Caco-2 (cell line): ENCODE results near the gene DENND2A. TPM values are rescaled to one million over a fixed set of nuclear protein-coding genes. Genes with fewer than 3 reads are reported as not detected.
"Not testable (repeated sequence)": the region's sequence is repeated elsewhere in the genome, so short reads cannot be mapped to it uniquely, and the experiment has no call there.

Source experiments
- BruUV-seq: library from RNA; stranded (reverse); fragments of 400-500 nt; replicated peaks from 2 replicates; lab custom pipeline; 2021; lab: Mats Ljungman, UMichigan
- CTCF ChIA-PET: fragments of 300-600 bp; sonication (Branson Sonifier 250); formaldehyde crosslinking; loops from one replicate; lab custom pipeline; 2022; ENCODE audit warnings: antibody characterized with exemption; lab: Charles Lee
- POLR2A ChIA-PET: fragments of 300-600 bp; sonication (Branson Sonifier 250); formaldehyde crosslinking; loops from one replicate; lab custom pipeline; 2022; ENCODE audit warnings: antibody characterized with exemption; lab: Charles Lee
- DNase-seq, 2 experiments: peaks; one replicate each; pipeline versions ENCODE4 v3.0.0 to v3.0.0-alpha.2; 2020 to 2022
- H3K27me3 ChIP-seq: replicated peaks from 2 replicates; pipeline ENCODE4 v1.6.0; 2011; ENCODE audit warnings: low read length; ENCODE audit not compliant: control insufficient read depth, insufficient read depth
- H3K36me3 ChIP-seq: 2 replicates; pipeline ENCODE4 v1.5.1; 2011; ENCODE audit warnings: low read length; ENCODE audit not compliant: control insufficient read depth, insufficient read depth
- H3K4me1 ChIP-seq: fragments of 250-450 bp; sonication (Bioruptor Pico); 2 replicates; pipeline ENCODE4 v1.5.1; 2020; ENCODE audit warnings: mild to moderate bottlenecking
- H3K4me3 ChIP-seq: 2 replicates; pipeline ENCODE4 v1.5.1; 2011; ENCODE audit warnings: low read depth, mild to moderate bottlenecking, control low read depth, low read length
- H3K9me3 ChIP-seq: fragments of 250-450 bp; sonication (Bioruptor Pico); 2 replicates; pipeline ENCODE4 v1.5.1; 2020; ENCODE audit warnings: mild to moderate bottlenecking, moderate library complexity
- H3K27ac Mint-ChIP-seq: one replicate; pipeline ENCODE4 v1.8.0; 2022; ENCODE audit warnings: mixed read lengths; ENCODE audit not compliant: unreplicated experiment
- H3K27me3 Mint-ChIP-seq: one replicate; pipeline ENCODE4 v1.8.0; 2022; ENCODE audit warnings: mixed read lengths; ENCODE audit not compliant: insufficient read depth, unreplicated experiment
- H3K36me3 Mint-ChIP-seq: one replicate; pipeline ENCODE4 v1.8.0; 2022; ENCODE audit warnings: mild to moderate bottlenecking, mixed read lengths; ENCODE audit not compliant: insufficient read depth, unreplicated experiment
- H3K4me1 Mint-ChIP-seq: one replicate; pipeline ENCODE4 v1.8.0; 2022; ENCODE audit warnings: low read depth, mixed read lengths; ENCODE audit not compliant: unreplicated experiment
- H3K4me3 Mint-ChIP-seq: one replicate; pipeline ENCODE4 v1.8.0; 2022; ENCODE audit warnings: mild to moderate bottlenecking, moderate library complexity, mixed read lengths; ENCODE audit not compliant: unreplicated experiment
- H3K9me3 Mint-ChIP-seq: one replicate; pipeline ENCODE4 v1.8.0; 2022; ENCODE audit warnings: mixed read lengths; ENCODE audit not compliant: unreplicated experiment
- intact Hi-C: fragments of 100-400 bp; cut with micrococcal nuclease; formaldehyde crosslinking; loops from one replicate; pipeline ENCODE4 v1.10.0; 2022; ENCODE audit not compliant: unreplicated experiment
- total RNA-seq: library from RNA; stranded (reverse); gene quantifications from 2 replicates; pipeline ENCODE4 v1.2.3, GENCODE V29; 2022
- TF ChIP-seq, protein P1 (sequence below), 2 experiments: fragments of 200-600 bp in 1 of 2; IDR thresholded peaks; 1 replicate in 1 of 2; 2 replicates in 1 of 2; pipeline versions ENCODE4 v1.5.1 to v1.8.0; 2011 to 2022; ENCODE audit warnings: antibody characterized with exemption in 1 of 2, control low read depth in 1 of 2, inconsistent platforms in 1 of 2, low read depth in 1 of 2, low read length in 1 of 2, mild to moderate bottlenecking in 1 of 2, moderate library complexity in 1 of 2; ENCODE audit not compliant: insufficient read depth in 1 of 2, severe bottlenecking in 1 of 2, unreplicated experiment in 1 of 2

Gene DENND2A
- total RNA-seq, 1 experiment from 2014 or later: 0.95 TPM

- ChIA-PET CTCF (no interaction called here), POLR2A (no interaction called here)
- TF ChIP-seq, protein P1, sequence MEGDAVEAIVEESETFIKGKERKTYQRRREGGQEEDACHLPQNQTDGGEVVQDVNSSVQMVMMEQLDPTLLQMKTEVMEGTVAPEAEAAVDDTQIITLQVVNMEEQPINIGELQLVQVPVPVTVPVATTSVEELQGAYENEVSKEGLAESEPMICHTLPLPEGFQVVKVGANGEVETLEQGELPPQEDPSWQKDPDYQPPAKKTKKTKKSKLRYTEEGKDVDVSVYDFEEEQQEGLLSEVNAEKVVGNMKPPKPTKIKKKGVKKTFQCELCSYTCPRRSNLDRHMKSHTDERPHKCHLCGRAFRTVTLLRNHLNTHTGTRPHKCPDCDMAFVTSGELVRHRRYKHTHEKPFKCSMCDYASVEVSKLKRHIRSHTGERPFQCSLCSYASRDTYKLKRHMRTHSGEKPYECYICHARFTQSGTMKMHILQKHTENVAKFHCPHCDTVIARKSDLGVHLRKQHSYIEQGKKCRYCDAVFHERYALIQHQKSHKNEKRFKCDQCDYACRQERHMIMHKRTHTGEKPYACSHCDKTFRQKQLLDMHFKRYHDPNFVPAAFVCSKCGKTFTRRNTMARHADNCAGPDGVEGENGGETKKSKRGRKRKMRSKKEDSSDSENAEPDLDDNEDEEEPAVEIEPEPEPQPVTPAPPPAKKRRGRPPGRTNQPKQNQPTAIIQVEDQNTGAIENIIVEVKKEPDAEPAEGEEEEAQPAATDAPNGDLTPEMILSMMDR (IDR thresholded peaks at IDR 0.05; ENCODE audit: insufficient read depth in 1 of 2, low read depth in 1 of 2, low read length in 1 of 2, severe bottlenecking in 1 of 2, unreplicated experiment in 1 of 2): no peak
- Mint-ChIP-seq H3K36me3 (no peaks in the 10 kb centered on the region), H3K4me3 (no peak overlapping the region), H3K4me1 (no peaks in the 10 kb centered on the region), H3K9me3 (no peaks in the 10 kb centered on the region), H3K27me3 (peaks cover 3% of the 10 kb centered on the region), H3K27ac (no peak overlapping the region)
- Histone ChIP-seq H3K9me3 (no peaks in the 10 kb centered on the region), H3K4me1 (no peaks in the 10 kb centered on the region), H3K27me3 (no peaks in the 10 kb centered on the region), H3K4me3 (no peak overlapping the region), H3K36me3 (no peaks in the 10 kb centered on the region)
- DNase-seq: no peak
- intact Hi-C loops: no loop called here
- no TSS peak for BruUV-seq
These were observed 69.0 kb downstream of the DENND2A start for GRCh38 chr7:140571538-140572122.

DNA sequence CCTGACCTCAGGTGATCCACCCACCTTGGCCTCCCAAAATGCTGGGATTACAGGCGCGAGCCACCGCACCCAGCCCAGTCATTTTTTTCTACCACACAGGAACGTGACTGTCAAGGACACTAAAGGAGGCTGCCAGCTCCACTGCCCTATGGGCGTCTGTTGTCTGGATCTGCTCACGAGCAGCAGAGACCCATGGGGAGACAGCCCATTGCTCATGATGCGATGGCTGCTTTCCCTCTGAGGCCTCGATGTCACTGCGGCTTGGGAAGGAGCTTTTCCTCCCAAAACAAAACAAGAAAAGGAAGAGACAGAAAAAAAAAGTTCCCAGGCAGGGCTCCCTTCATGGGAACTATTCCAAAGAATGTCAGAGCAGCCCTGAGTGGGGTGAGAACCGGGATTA, 70.5 kb downstream of the DENND2A start:
- DNase-seq: no peak
- Histone ChIP-seq H3K4me3 (no peak overlapping the region), H3K36me3 (no peaks in the 10 kb centered on the region), H3K9me3 (no peaks in the 10 kb centered on the region), H3K4me1 (no peaks in the 10 kb centered on the region), H3K27me3 (no peaks in the 10 kb centered on the region)
- Mint-ChIP-seq H3K4me3 (no peak overlapping the region), H3K4me1 (no peaks in the 10 kb centered on the region), H3K27me3 (peaks cover 3% of the 10 kb centered on the region), H3K9me3 (no peaks in the 10 kb centered on the region), H3K36me3 (no peaks in the 10 kb centered on the region), H3K27ac (no peak overlapping the region)
- intact Hi-C loops: no loop called here
- POLR2A ChIA-PET: no interaction called here
- CTCF ChIA-PET: no interaction called here
- no TSS peak for BruUV-seq
- TF ChIP-seq, protein P1 (IDR thresholded peaks at IDR 0.05; ENCODE audit: insufficient read depth in 1 of 2, low read depth in 1 of 2, low read length in 1 of 2, severe bottlenecking in 1 of 2, unreplicated experiment in 1 of 2): no peak

DNA sequence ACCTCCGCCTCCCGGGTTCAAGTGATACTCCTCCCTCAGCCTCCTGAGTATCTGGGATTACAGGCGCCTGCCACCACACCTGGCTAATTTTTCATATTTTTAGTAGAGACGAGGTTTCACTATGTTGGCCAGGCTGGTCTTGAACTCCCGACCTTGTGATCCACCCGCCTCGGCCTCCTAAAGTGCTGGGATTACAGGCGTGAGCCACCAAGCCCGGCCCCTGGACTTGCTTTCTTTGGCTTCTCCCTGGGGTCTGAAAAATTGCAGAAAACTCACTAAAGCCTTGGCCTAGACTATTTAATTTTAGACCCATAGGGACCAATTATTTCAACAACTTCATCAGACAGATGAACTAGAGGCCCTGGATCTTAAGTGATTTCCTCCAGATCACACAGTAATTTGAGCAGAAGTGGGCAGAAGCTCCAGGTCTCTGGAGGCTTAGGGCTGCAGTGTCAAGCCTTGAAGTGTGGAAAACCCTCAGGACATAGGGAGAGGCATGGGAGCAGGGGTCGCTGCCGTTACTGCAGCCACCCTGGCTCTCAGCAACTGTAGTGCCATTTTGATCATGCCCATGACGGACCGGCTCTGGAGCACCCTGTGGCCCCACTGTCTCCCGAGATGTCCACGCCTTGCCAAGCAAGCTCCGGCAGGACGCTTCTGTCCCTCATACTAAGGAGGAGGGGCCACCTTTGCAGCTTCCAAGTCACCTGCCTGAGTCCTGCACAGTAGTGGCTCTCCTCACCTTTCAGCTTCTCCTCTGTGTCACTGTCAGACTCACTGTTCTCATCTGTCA, 72.4 kb downstream of the DENND2A start:
- Histone ChIP-seq H3K9me3 (no peaks in the 10 kb centered on the region), H3K4me3 (no peak overlapping the region), H3K4me1 (no peaks in the 10 kb centered on the region), H3K36me3 (no peaks in the 10 kb centered on the region), H3K27me3 (no peaks in the 10 kb centered on the region)
- Mint-ChIP-seq H3K27me3 (peaks cover under 1% of the 10 kb centered on the region), H3K9me3 (no peaks in the 10 kb centered on the region), H3K4me1 (no peaks in the 10 kb centered on the region), H3K4me3 (no peak overlapping the region), H3K36me3 (no peaks in the 10 kb centered on the region), H3K27ac (no peak overlapping the region)
- DNase-seq: no peak
- ChIA-PET POLR2A (no interaction called here), CTCF (no interaction called here)
- intact Hi-C loops: no loop called here
- TF ChIP-seq, protein P1 (IDR thresholded peaks at IDR 0.05; ENCODE audit: insufficient read depth in 1 of 2, low read depth in 1 of 2, low read length in 1 of 2, severe bottlenecking in 1 of 2, unreplicated experiment in 1 of 2): no peak
- BruUV-seq: no TSS peak

GRCh38 chr7:140566186-140566585, 74.4 kb downstream of the DENND2A start:
- H3K36me3 ChIP-seq, POLR2A ChIA-PET, H3K9me3 ChIP-seq, DNase-seq, H3K9me3 Mint-ChIP-seq, H3K4me3 ChIP-seq, CTCF ChIA-PET, H3K4me3 Mint-ChIP-seq, H3K27me3 Mint-ChIP-seq, intact Hi-C loops, H3K36me3 Mint-ChIP-seq, H3K27ac Mint-ChIP-seq, BruUV-seq, H3K4me1 ChIP-seq, H3K4me1 Mint-ChIP-seq, H3K27me3 ChIP-seq: not testable (repeated sequence)

- H3K4me1 ChIP-seq, intact Hi-C loops, H3K9me3 Mint-ChIP-seq: not testable (repeated sequence)
These were observed 74.9 kb downstream of the DENND2A start for GRCh38 chr7:140565761-140566160.

More at GRCh38 chr7:140565761-140566160, 74.9 kb downstream of the DENND2A start:
- H3K4me3 Mint-ChIP-seq, H3K27me3 ChIP-seq, DNase-seq, H3K4me3 ChIP-seq, H3K36me3 ChIP-seq, POLR2A ChIA-PET, H3K27ac Mint-ChIP-seq, H3K4me1 Mint-ChIP-seq, BruUV-seq, H3K27me3 Mint-ChIP-seq, H3K36me3 Mint-ChIP-seq, CTCF ChIA-PET, H3K9me3 ChIP-seq: not testable (repeated sequence)
